GM21423 (cell line): ENCODE results near the gene TRPC4.

Experiments used
- ATAC-seq: cut with Tn5 transposase; IDR thresholded peaks from one replicate; pipeline ENCODE4 v1.9.1; 2021; ENCODE audit warnings: mild to moderate bottlenecking, moderate library complexity; ENCODE audit not compliant: unreplicated experiment

TRPC4 gene

DNA sequence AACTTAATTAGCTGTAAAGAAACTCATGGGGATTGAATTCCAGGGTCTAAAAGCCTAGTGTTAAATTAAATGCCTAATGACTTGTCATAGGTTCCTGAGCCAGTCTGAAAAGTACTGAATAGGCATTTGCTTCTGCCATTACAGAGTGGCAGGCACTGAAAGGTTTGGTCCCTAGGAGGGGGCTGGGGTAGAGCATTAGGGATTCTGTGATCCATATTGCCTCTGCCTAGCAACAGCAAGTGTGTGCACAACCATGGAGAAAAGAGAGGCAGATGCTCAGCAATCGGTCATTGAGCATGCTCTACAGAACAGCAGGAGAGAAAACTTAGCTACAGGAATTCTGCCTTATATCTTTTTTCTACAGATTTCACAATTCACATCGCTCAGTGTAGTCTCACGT is 133.5 kb downstream of the TRPC4 start:
- no peak for ATAC-seq

DNA sequence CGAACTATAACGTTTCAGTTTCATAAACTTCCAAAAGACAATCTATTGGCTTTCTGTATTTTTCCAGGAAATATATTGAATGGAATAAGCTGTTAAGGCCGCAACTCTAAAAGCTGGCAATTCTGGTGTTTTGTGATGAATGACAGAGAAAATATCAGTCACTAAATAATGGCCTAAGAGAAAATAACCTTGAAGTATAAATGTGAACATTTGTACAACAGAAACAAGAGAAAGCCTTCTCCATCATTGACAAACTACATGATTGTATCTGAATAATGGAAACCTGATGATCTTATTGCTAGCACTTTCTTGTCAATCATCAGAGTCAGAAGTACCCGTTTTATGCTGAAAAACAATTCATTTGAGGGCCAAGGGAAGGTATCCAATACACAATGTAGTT is 134.3 kb downstream of the TRPC4 start:
- ATAC-seq, result no peak

DNA sequence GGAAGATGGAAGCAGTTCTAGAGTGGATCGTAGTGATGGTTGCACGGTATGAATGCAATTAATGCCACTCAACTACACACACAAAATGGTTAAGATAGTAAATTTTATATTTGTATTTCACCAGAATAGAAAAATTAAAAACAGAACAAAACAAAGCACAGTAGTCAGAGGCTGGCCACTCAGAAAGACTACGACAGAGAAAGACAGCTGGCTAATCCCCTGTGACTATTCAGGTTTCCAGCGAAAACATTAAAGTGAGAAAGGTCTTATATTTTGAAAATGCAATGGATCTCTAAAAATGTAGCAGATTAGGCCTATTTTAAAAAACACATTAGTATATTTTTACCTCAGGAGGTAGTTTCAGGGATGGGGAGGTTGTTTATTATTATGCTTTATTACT is 139.7 kb downstream of the TRPC4 start:
- no peak for ATAC-seq

DNA sequence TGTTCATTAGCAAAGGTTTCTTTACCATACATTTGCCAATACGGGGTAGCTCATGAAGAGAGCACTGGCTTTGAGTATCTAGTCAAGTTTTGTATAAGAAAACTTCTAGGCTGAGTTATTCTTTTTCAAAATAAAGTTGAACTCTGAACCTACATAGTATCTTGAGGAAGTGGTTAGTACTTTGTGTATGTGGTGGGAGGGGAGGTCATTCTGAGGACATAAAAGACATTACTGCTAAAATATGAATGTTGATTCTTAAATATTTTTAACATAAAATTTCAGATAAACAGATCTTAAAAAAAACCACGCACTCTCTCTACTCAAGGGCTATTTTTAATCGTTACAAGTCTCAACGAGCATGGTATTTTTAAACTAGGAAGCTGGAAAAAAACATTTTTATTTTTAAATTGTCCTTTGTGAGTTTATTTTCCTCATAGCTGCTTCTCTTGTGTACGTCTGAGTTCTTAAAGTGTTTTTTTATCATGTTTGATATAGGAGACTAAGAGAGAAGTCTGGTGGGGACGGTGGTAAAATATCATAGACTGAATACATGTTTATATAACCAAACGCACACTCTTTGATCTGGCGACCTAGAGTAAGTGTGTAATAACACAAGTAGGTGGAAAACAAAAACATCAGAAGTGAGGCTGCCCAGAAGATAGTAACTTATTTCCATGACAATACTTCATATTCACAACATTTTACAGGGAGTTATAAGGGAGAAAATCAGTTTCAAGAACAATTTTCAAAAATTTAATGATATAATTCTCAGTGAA is 153.0 kb downstream of the TRPC4 start:
- no peak for ATAC-seq

DNA sequence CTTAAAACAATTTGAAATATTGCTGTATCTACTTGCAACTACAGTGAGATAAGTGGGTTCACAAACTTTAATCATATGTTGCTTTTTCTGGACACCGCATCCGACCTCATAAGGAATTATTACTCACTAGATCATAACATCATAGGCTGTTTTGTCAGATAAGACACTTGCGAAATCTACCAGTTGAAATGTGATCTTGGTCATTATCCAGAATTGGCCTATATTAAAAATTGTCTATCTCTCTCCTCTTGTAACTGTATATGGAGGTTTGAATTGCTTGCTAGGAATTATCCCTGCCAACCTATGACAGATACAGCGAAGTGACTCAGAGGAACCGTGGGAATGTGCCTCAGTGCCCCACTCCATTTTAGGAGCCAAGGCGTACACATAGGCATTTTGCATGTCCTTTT is 154.0 kb downstream of the TRPC4 start:
- ATAC-seq, result no peak

DNA sequence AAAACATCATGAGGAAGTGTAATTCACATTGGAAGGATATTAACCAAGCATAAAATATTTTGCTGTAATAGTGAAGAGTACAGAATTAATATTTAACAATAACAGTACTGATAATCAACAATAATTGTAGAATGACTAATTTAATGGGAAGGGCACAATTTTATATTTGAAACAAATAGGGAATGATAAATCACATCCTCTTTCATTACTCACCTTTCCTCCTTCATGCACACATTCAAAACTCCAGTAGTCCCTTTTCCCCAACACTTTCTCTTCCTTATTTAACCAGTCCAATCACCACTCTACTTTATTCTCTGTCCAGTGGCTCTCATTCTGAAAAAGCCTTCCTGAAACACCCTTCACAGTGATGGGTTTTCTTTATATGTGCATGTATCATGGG is 160.3 kb downstream of the TRPC4 start:
- ATAC-seq, result no peak

DNA sequence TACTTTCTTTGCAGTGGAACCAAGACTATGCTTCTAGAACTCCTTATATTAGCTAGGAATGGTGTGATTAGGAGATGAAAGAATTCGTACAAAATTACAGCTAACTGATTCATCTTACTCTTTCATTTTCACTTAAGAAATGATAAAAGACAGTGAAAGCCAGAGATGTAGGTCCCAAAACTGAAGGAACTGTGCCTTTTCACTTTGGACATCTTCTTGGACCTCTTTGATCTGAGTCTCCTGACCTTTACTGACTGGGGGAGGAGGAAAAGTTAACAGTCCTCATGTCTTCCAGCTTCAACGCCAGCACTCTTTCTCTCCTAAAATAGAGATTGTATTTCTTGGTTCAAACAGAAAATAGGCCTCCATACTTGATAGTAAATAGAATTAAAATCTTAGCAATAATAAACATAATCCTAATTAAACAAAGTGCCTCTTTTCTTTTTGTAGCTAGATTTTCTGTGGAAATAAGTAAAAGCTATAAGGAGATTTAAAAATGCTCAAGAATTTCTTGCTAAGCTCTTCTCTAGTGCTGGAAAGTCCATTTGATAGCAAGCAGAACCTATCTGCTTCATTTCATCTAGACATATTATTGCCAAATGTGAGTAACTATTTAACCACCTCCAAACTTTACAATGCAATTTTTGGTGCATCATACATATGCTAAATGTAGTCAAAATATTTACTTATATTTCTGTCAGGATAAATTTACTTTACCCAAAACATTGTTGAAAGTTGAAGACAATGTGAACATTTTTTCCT is 161.7 kb downstream of the TRPC4 start:
- ATAC-seq, result no peak

DNA sequence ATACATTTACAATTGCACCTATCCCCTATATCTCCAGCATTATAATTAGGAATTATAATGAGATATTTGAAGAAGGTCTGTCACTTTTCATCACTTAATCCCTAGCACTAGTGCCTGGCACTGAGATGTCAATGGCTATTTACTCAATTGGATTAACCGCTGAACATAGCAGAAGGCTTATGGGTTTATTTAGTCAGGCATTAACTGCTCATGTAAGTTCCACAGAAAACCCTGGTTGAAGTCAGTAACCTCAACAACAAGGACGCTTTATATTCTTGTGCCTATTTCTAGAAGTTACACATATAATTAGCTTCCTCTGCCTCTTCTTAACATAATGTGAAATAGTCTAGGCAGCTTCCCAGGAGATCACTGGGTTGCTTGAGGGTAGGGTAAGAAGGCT is 163.5 kb downstream of the TRPC4 start:
- no peak for ATAC-seq

DNA sequence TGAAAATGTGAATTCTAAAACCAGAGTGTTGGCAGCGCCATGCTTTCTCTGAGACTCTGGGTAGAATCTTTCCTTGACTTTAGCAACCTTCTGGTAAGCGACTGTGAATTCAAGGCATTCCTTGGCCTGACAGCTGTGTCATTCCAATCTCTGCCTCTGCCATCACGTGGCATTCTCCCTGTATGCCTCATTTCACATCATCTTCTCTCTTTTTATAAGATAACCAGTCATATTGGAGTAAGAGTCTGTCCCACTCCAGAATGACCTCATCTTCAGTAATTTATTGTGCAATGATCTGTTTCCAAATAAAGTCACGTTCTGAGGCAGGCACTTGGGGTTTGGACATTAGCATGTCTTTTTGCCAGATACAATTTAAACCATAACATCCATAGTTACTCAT is 167.6 kb downstream of the TRPC4 start:
- ATAC-seq, result no peak

DNA sequence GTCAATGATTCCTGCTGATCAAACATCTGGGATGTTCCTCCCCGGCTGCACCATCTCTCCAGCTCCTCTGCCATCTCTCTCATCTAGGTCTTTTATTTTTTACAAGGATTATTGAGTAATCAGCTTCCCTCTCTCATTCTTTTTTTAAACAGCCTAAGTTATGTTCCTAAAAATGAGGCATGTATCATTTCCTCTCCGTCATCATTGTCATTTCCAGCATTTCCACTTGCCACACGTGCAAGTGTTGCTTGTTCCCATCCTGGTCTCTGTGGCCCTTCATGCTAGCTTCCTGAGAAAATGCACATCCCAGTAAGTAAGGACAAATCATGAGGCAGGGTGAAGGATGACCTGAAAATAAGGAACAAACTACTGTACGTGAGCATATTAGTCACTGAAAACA is 168.3 kb downstream of the TRPC4 start:
- no peak for ATAC-seq

DNA sequence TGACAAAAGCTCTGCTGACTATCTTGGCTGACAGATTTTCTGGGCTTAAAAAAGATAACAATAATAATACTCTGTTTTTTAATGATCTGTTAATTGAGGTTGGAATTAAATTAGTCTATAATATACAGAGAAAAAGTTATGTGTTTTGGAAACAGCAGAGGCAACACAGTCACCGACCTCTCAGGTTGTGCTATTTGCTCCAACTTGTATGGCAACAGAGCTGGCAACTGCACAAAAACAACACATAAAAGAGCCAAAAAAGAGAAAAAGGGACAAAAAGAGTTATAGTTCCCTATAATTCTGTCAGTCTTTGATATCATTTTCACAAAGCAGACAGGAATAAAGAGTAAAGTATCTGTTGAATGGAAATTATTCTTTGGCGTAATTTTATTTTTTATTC is 168.7 kb downstream of the TRPC4 start:
- no peak for ATAC-seq

DNA sequence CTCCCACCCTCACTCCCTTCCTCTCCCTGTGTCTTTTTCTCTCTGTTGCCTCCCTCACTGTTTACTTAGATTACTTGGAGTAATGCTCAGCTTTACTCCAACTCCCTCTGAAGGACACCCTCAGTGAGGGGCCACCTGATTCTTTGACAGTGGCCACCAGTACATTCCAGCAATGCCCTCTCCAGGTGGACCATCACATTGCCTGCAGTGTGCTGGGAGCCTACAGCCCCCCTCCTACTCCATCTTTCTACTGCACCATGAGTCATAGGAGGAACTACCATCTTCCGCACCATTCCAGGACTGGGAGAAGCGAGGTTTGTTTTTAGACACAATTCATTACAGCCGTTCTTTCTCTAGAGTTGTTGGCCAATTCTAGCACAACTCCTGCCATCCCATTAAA is 174.4 kb downstream of the TRPC4 start:
- ATAC-seq, result no peak

DNA sequence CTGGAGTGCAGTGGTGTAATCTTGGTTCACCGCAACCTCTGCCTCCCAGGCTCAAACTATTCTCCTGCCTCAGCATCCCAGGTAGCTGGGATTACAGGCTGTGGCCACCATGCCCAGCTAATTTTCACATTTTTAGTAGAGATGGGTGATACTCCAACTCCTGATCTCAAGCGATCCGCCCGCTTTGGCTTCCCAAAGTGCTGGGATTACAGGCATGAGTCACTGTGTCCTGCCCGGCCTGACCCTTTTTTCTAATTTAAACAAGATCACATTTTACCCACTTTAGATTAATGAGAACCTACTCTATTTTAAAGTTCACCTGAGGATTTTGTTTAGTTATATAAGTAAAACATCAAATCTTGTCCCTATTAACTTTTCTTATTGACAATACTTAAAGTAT is 179.2 kb downstream of the TRPC4 start:
- ATAC-seq, result no peak

DNA sequence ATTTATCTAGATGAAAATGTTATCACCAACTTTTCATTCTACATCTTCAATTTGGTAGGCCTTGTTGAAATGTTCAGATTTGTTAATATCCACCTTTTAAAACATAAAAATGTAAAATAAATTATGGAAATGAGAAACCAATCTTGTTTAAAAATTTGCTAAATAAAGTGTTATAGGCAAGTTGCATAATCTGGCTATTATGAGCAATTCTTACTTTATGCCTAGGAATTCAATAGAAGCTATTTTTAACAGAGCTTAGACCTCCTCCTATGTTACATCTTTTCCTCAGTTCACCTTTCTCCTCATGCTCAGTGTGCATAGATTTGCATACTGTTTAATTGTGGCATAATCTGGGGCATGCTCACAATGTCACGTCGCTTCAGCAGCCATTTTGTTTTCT is 183.1 kb downstream of the TRPC4 start:
- no peak for ATAC-seq

DNA sequence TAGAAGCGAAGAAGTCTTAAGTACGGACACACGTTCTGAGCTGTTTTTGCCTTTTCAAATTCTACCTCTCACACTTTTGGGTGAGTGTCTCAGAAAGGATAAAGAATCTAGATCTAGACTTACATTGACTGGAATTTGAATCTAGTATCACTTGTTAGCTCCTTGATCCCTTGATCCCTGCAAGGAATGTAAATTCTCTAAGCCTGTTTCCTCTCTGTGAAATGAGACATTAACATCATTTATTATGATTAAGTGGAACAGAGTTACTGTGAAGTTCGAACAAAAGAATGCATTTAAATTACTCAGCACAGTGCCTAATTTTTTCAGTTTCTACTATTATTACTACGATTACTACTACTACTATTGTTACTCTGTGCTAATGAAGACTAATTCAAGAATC is 184.4 kb downstream of the TRPC4 start:
- no peak for ATAC-seq

DNA sequence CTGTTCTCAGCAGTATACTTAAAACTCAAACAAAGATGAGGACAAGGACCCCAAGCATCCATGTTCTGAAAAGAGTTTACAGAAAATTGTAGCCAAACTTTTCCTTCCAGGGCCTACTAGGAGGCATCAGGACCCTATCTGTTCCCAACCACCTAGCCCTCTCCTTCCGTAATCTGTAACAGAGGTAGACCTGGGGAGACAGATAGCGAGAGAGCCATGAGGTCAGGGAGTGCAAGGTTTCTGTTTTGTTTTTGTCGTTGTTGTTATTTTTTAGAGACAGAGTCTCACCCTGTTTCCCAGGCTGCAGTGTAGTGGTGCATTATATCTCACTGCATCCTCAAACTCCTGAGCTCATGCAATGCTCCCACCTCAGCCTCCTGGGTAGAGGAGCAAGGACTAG is 187.1 kb downstream of the TRPC4 start:
- ATAC-seq, result no peak

DNA sequence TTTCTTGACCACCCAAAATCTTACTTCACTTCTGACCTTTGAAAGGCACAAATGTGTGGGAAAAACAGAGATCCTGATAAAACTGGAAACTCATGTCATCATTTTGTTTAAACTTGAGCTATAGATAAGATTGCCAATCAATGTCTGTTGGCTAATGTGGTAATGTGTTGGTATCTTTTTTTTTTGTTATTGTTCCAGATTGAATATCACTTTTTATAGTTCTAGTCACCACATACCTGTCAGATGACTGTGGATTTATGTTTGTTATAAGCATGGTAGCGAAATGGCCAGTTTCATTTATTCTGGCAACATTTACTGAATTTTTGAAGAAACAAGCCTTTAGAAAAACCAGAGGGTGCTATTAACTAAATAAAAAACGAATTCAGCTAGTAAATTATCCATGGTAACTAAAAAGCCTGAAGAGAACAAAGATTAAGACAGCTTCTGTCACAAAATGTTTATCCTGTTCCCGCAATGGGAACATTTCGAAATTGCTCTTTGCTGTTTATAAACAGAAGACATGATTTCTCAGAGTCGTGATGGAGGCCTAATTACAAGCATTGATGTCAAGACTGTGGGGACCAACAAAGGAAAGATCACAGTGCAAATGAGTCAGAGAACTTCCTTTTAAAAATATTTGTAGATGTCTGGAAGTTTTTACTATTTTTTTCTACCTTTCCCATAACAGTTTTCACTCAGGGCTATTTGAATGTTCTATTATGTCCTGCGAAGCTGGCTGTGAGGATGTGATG is 188.1 kb downstream of the TRPC4 start:
- no peak for ATAC-seq

DNA sequence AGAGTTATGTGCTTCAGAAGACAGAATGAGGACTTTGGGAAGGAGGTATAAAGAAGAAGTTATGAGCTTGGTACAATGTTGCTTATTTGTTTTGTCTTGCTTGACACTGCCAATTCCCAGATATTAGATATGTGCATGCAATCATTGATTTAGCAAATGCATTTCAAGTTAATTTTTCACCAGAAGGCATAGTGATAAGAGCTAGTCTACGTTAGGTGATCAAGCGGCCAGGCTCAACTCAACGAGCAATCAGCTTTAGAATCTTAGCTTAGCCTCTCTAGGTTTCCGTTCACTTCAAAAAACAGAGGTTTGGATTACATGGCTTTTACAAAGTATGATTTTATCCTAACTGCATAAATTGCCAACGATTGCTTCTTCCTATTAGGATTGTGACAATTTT is 189.4 kb downstream of the TRPC4 start:
- ATAC-seq, result no peak

DNA sequence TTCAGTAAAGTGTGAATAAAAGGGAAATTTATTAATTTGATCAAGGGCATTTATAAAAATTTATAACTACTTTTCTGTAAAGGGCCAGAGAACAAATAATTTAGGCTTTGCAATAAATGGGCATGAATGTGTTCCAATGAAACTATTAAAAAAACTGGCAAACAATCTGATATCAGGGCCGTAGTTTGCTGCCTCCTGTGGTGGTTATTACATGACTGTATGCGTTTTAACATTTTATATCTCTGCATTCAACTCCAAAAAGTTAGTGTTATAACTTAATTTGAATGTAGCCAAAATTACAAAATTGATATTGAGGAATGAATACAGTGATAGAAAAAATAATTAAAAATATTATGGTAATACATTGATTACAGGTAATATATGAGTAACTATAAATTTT is 190.5 kb downstream of the TRPC4 start:
- ATAC-seq, result no peak

DNA sequence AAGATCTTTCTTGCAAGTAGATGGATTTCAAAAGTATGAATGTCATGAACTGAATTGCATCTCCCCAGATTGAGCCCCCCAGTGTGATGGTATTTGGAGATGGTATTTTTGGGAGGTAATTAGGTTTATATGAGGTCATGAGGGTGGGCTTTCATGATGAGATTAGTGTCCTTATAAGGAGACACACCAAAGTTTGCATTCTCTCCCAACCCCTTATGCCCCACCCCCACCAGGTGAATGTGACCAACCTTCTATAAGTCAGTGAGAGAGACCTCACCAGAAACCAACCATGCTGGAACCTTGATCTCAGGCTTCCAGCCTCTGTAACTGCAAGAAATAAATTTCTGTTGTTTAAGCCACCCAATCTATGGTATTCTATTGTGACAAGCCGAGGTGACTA is 199.7 kb downstream of the TRPC4 start:
- no peak for ATAC-seq

DNA sequence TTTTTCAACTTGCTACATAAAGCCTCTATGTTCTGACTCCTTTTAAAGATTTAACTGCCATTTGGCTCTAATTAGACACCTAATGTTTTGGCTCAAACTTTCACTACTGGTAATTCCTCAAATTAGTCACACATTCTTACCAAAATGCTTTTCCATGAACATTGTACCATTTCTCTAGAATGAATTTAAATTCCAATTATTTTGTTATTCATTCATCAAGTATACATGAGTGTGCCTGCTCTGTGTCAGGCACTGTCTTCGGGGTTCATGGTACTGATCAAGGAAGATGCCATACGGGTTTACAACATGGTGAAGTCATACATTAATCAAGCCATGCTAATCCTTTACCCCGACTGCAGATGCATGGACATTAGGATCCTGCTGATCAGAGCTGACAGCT is 201.9 kb downstream of the TRPC4 start:
- no peak for ATAC-seq

DNA sequence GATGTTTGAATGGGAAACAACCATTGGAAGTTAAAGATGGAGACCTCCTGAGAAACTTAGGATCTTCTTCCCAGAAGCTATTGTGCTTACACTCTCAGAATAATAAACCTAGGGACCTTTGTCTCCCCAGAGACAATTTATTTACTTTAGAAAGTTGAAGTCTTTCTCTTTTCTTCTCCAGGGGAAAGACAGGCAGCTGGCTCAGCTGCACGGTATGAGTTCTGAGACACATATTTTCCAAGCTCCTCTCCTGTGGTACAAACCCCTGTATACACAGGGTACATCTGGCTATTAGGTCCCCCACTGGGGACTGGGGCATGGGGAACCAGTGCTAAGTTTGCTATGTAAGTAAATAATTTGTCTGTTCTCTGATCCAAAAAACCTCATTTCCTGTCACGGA is 203.5 kb downstream of the TRPC4 start:
- no peak for ATAC-seq
